DOHH2 (cell line): Measurements from ENCODE around the gene ALDH1A1.

Experiments used
- H3F3A ChIP-seq: fragments of 200-600 bp; sonication (generic), shearing (Covaris generic); 2 replicates; pipeline ENCODE4 v1.6.0; 2016; ENCODE audit warnings: antibody characterized with exemption, mild to moderate bottlenecking; ENCODE audit not compliant: control insufficient read depth, insufficient read depth
- H3K27ac ChIP-seq: fragments of 200-600 bp; sonication (generic); 2 replicates; pipeline ENCODE4 v1.5.1; 2014; ENCODE audit warnings: low read depth, mild to moderate bottlenecking, low read length, moderate library complexity
- H3K27me3 ChIP-seq: fragments of 200-600 bp; sonication (generic); 2 replicates; pipeline ENCODE4 v1.6.1; 2014; ENCODE audit warnings: mild to moderate bottlenecking, low read length, mixed read lengths; ENCODE audit not compliant: control insufficient read depth
- H3K36me3 ChIP-seq: fragments of 200-600 bp; sonication (generic); 2 replicates; pipeline ENCODE4 v1.6.1; 2014; ENCODE audit warnings: mild to moderate bottlenecking, low read length, moderate library complexity, mixed read lengths; ENCODE audit not compliant: control insufficient read depth
- H3K4me1 ChIP-seq: fragments of 200-600 bp; sonication (generic); 2 replicates; pipeline ENCODE4 v1.6.1; 2014; ENCODE audit warnings: mild to moderate bottlenecking, low read length, mixed read lengths; ENCODE audit not compliant: control insufficient read depth
- H3K4me2 ChIP-seq: fragments of 200-600 bp; sonication (generic); 2 replicates; pipeline ENCODE4 v1.6.0; 2014; ENCODE audit warnings: mild to moderate bottlenecking, low read length, moderate library complexity
- H3K4me3 ChIP-seq: fragments of 200-600 bp; sonication (generic); 2 replicates; pipeline ENCODE4 v1.5.1; 2014; ENCODE audit warnings: mild to moderate bottlenecking, low read length, mixed read lengths
- H3K79me2 ChIP-seq: fragments of 200-600 bp; sonication (generic); 2 replicates; pipeline ENCODE4 v1.6.1; 2014; ENCODE audit warnings: mild to moderate bottlenecking, low read length, mixed read lengths; ENCODE audit not compliant: control insufficient read depth
- H3K9me2 ChIP-seq: fragments of 200-600 bp; sonication (generic); replicated peaks from 2 replicates; pipeline ENCODE4 v1.6.1; 2014; ENCODE audit warnings: mild to moderate bottlenecking, low read length, mixed read lengths; ENCODE audit not compliant: control insufficient read depth
- H3K9me3 ChIP-seq: fragments of 200-600 bp; sonication (generic); 2 replicates; pipeline ENCODE4 v1.6.1; 2014; ENCODE audit warnings: antibody characterized with exemption, low read length, mixed read lengths; ENCODE audit not compliant: control insufficient read depth, insufficient read depth
- H4K20me1 ChIP-seq: fragments of 200-600 bp; sonication (generic); 2 replicates; pipeline ENCODE4 v1.6.0; 2014; ENCODE audit warnings: low read depth, mild to moderate bottlenecking, antibody characterized with exemption, low read length, moderate library complexity; ENCODE audit not compliant: control insufficient read depth, insufficient read depth
- EZH2phosphoT487 ChIP-seq: fragments of 200-600 bp; sonication (generic); IDR thresholded peaks from 2 replicates; pipeline ENCODE4 v1.6.1; 2017; ENCODE audit warnings: borderline replicate concordance, mild to moderate bottlenecking, antibody characterized with exemption, low read length, moderate library complexity, mixed read lengths
- TF ChIP-seq, protein P1 (sequence below): fragments of 200-600 bp; sonication (generic); IDR thresholded peaks from one replicate; pipeline ENCODE4 v1.5.1; 2014; ENCODE audit warnings: antibody characterized with exemption, mild to moderate bottlenecking, low read depth, low read length; ENCODE audit not compliant: poor library complexity, severe bottlenecking

The ALDH1A1 gene

DNA sequence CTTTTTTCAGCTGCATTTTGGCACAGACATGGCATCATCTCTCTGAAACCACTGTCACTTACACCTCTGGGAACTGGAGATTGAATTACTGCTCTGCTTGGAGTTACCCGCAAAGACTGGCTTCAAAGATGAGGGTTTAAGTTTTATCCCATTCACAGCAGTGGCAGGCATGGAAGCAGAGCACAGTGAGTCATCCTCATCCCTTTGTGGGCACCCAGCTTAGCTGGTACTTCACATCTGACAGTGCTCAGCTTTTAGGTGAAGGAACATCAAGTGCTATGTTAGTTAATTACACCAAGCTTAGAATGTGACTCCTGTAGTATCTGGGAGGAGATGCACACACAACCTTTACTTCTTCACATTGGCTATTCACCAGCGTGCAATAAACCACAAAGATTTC lies 24.8 kb upstream of the ALDH1A1 start:
- H3K4me2 ChIP-seq, result no peak overlapping the region
- no peaks in the 10 kb centered on the region for H3K9me2 ChIP-seq
- H3K36me3 ChIP-seq, result no peaks in the 10 kb centered on the region
- H3K4me3 ChIP-seq, result no peak overlapping the region
- H3K9me3 ChIP-seq, result no peaks in the 10 kb centered on the region
- H3K27ac ChIP-seq, result no peak overlapping the region
- H3K79me2 ChIP-seq, result no peaks in the 10 kb centered on the region
- H4K20me1 ChIP-seq, result no peaks in the 10 kb centered on the region
- no peaks in the 10 kb centered on the region for H3K4me1 ChIP-seq
- TF ChIP-seq, protein P1, sequence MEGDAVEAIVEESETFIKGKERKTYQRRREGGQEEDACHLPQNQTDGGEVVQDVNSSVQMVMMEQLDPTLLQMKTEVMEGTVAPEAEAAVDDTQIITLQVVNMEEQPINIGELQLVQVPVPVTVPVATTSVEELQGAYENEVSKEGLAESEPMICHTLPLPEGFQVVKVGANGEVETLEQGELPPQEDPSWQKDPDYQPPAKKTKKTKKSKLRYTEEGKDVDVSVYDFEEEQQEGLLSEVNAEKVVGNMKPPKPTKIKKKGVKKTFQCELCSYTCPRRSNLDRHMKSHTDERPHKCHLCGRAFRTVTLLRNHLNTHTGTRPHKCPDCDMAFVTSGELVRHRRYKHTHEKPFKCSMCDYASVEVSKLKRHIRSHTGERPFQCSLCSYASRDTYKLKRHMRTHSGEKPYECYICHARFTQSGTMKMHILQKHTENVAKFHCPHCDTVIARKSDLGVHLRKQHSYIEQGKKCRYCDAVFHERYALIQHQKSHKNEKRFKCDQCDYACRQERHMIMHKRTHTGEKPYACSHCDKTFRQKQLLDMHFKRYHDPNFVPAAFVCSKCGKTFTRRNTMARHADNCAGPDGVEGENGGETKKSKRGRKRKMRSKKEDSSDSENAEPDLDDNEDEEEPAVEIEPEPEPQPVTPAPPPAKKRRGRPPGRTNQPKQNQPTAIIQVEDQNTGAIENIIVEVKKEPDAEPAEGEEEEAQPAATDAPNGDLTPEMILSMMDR, result no peak
- no peak for TF ChIP-seq EZH2phosphoT487
- no peaks in the 10 kb centered on the region for H3K27me3 ChIP-seq
- H3F3A ChIP-seq, result no peaks in the 10 kb centered on the region

DNA sequence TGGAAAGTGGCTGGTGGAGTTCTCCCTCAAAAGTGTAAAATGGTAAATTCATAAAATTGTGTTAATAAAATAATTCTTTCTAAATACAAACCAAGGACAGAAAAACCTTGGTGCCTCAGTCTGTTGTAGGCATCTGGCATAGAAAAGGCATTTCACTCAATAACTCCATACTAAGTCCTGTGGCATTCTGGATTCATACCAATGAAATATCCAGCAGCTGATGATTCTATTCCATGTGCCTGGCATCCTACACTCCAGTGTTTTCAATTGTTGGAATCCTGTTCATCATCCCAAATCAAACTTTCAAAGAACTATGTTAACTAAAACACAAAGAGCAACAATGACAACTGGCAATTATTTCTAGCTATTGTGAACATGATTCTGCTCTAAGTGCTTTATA lies 21.6 kb upstream of the ALDH1A1 start:
- Histone ChIP-seq H3K79me2 (no peaks in the 10 kb centered on the region), H3K27me3 (no peaks in the 10 kb centered on the region), H3K9me2 (no peaks in the 10 kb centered on the region), H3K36me3 (no peaks in the 10 kb centered on the region), H3K4me2 (no peak overlapping the region), H3K4me3 (no peak overlapping the region), H3K27ac (no peak overlapping the region), H3K9me3 (no peaks in the 10 kb centered on the region), H3K4me1 (no peaks in the 10 kb centered on the region), H3F3A (no peaks in the 10 kb centered on the region), H4K20me1 (no peaks in the 10 kb centered on the region)
- TF ChIP-seq EZH2phosphoT487, result no peak
- TF ChIP-seq, protein P1, result no peak

DNA sequence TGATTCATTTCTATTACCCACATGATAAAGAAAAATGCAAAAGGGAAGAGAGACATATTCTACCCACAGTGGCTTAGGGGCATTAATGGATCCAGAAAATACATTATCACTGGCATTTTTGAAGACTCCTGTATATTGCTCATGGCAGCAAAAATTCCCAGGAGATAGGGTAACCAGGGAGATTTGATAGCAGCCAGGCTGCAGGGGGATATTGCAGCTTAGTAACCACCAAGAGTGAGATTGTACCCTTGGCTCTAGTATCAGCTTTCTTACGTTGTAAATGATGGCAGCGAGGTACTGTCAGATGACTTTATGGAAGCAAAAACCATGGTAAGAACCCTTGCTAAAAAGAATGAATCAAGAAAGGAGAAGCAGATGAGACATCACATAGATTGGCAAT lies 19.8 kb upstream of the ALDH1A1 start:
- H3K4me2 ChIP-seq, result no peak overlapping the region
- no peaks in the 10 kb centered on the region for H3K36me3 ChIP-seq
- no peaks in the 10 kb centered on the region for H3K4me1 ChIP-seq
- no peaks in the 10 kb centered on the region for H3K27me3 ChIP-seq
- no peaks in the 10 kb centered on the region for H3K79me2 ChIP-seq
- no peaks in the 10 kb centered on the region for H3K9me3 ChIP-seq
- H3F3A ChIP-seq, result no peaks in the 10 kb centered on the region
- H4K20me1 ChIP-seq, result no peaks in the 10 kb centered on the region
- H3K27ac ChIP-seq, result no peak overlapping the region
- TF ChIP-seq, protein P1, result no peak
- TF ChIP-seq EZH2phosphoT487, result no peak
- no peak overlapping the region for H3K4me3 ChIP-seq
- no peaks in the 10 kb centered on the region for H3K9me2 ChIP-seq

DNA sequence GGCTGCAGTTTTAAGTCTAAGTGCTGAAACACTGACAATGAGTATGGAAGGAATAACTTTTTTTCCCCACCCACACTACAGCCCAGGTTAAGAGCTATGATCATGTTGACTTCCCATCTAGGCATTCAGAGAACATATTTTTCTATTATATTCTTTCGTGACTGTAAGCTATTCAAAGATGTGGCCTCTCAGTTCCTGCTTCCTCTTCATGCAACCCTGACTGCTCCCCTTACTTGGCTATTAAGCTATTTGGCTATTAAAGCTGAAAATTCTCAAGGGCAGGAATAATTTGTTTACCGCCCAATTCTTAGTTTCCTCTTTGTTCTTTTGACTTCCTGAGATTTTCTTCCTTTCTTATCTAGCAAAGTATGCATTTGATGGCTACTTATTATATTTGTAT lies 18.6 kb upstream of the ALDH1A1 start:
- H3K4me1 ChIP-seq, result no peaks in the 10 kb centered on the region
- H3K36me3 ChIP-seq, result no peaks in the 10 kb centered on the region
- TF ChIP-seq, protein P1, result no peak
- TF ChIP-seq EZH2phosphoT487, result no peak
- no peak overlapping the region for H3K27ac ChIP-seq
- no peak overlapping the region for H3K4me2 ChIP-seq
- H3F3A ChIP-seq, result no peaks in the 10 kb centered on the region
- no peaks in the 10 kb centered on the region for H3K79me2 ChIP-seq
- H3K9me3 ChIP-seq, result no peaks in the 10 kb centered on the region
- H4K20me1 ChIP-seq, result no peaks in the 10 kb centered on the region
- no peaks in the 10 kb centered on the region for H3K27me3 ChIP-seq
- H3K9me2 ChIP-seq, result no peaks in the 10 kb centered on the region
- H3K4me3 ChIP-seq, result no peak overlapping the region
